Calu3 (cell line): ENCODE results near the gene CDKN1A. TPM values are rescaled to one million over a fixed set of nuclear protein-coding genes. Genes with fewer than 3 reads are reported as not detected.

Experiments
- BruUV-seq: library from RNA; stranded (reverse); fragments of 400-500 nt; replicated peaks from 2 replicates; lab custom pipeline; 2021; lab: Mats Ljungman, UMichigan
- CTCF ChIA-PET: fragments of 300-600 bp; sonication (Branson Sonifier 250); formaldehyde crosslinking; loops from one replicate; lab custom pipeline; 2022; ENCODE audit warnings: antibody characterized with exemption; lab: Charles Lee
- DNase-seq: peaks from one replicate; pipeline ENCODE4 v3.0.0; 2022
- H3K27ac Mint-ChIP-seq: one replicate; pipeline ENCODE4 v1.8.0; 2022; ENCODE audit warnings: mixed read lengths; ENCODE audit not compliant: unreplicated experiment
- H3K27me3 Mint-ChIP-seq: one replicate; pipeline ENCODE4 v1.8.0; 2022; ENCODE audit warnings: mixed read lengths; ENCODE audit not compliant: unreplicated experiment
- H3K36me3 Mint-ChIP-seq: one replicate; pipeline ENCODE4 v1.8.0; 2022; ENCODE audit warnings: mild to moderate bottlenecking, moderate library complexity, mixed read lengths; ENCODE audit not compliant: insufficient read depth, unreplicated experiment
- H3K4me1 Mint-ChIP-seq: one replicate; pipeline ENCODE4 v1.8.0; 2022; ENCODE audit warnings: mild to moderate bottlenecking, low read depth, mixed read lengths; ENCODE audit not compliant: unreplicated experiment
- H3K4me3 Mint-ChIP-seq: one replicate; pipeline ENCODE4 v1.8.0; 2022; ENCODE audit warnings: mild to moderate bottlenecking, low read depth, moderate library complexity, mixed read lengths; ENCODE audit not compliant: unreplicated experiment
- H3K9me3 Mint-ChIP-seq: one replicate; pipeline ENCODE4 v1.8.0; 2022; ENCODE audit warnings: low read depth, mixed read lengths; ENCODE audit not compliant: unreplicated experiment
- CTCF ChIP-seq: fragments of 200-600 bp; IDR thresholded peaks from one replicate; pipeline ENCODE4 v1.8.0; 2022; ENCODE audit warnings: antibody characterized with exemption; ENCODE audit not compliant: unreplicated experiment
- intact Hi-C: fragments of 100-400 bp; cut with micrococcal nuclease; formaldehyde crosslinking; loops from one replicate; pipeline ENCODE4 v1.10.0; 2022; ENCODE audit not compliant: unreplicated experiment
- total RNA-seq: library from RNA; stranded (reverse); gene quantifications from 2 replicates; pipeline ENCODE4 v1.2.3, GENCODE V29; 2022

CDKN1A gene
- total RNA-seq, 1 experiment from 2014 or later, result 33.7 TPM

GRCh38 chr6:36731622-36732310, 53.3 kb downstream of the CDKN1A start:
- Mint-ChIP-seq H3K36me3 (no peaks in the 10 kb centered on the region), H3K27ac (no peak overlapping the region), H3K4me3 (no peak overlapping the region), H3K27me3 (peaks cover 19% of the 10 kb centered on the region), H3K4me1 (peaks cover 8% of the 10 kb centered on the region), H3K9me3 (no peaks in the 10 kb centered on the region)
- CTCF ChIA-PET, result interaction anchor here (0.6 kb wide), 3 partner anchors 42 to 362 kb away, joined by 4 to 8 read pairs (median 6); no protein-coding TSS in a partner anchor
- TF ChIP-seq CTCF, result no peak
- no TSS peak for BruUV-seq
- DNase-seq, result no peak
- intact Hi-C loops, result no loop called here

- H3K27ac Mint-ChIP-seq, result no peak overlapping the region
- peaks cover 8% of the 10 kb centered on the region for H3K4me1 Mint-ChIP-seq
- no peaks in the 10 kb centered on the region for H3K9me3 Mint-ChIP-seq
- intact Hi-C loops, result no loop called here
- no peaks in the 10 kb centered on the region for H3K36me3 Mint-ChIP-seq
- no peak for DNase-seq
- TF ChIP-seq CTCF, result no peak
- CTCF ChIA-PET, result no interaction called here
- H3K4me3 Mint-ChIP-seq, result no peak overlapping the region
- peaks cover 19% of the 10 kb centered on the region for H3K27me3 Mint-ChIP-seq
- no TSS peak for BruUV-seq
Observed at GRCh38 chr6:36733300-36733699, 54.8 kb downstream of the CDKN1A start.

GRCh38 chr6:36734486-36735060, 56.1 kb downstream of the CDKN1A start:
- CTCF ChIA-PET, result interaction anchor here (0.5 kb wide), 1 partner anchor 28 kb away, joined by 3 read pairs; no protein-coding TSS in a partner anchor
- Mint-ChIP-seq H3K27me3 (peaks cover 19% of the 10 kb centered on the region), H3K4me1 (peaks cover 8% of the 10 kb centered on the region), H3K4me3 (no peak overlapping the region), H3K9me3 (no peaks in the 10 kb centered on the region), H3K36me3 (no peaks in the 10 kb centered on the region), H3K27ac (no peak overlapping the region)
- TF ChIP-seq CTCF, result no peak
- intact Hi-C loops, result no loop called here
- no peak for DNase-seq
- no TSS peak for BruUV-seq

GRCh38 chr6:36735110-36736071, 56.9 kb downstream of the CDKN1A start:
- Mint-ChIP-seq H3K4me3 (no peak overlapping the region), H3K27ac (no peak overlapping the region), H3K4me1 (peaks cover 15% of the 10 kb centered on the region), H3K27me3 (peaks cover 26% of the 10 kb centered on the region), H3K9me3 (no peaks in the 10 kb centered on the region), H3K36me3 (no peaks in the 10 kb centered on the region)
- no peak for DNase-seq
- BruUV-seq, result no TSS peak
- intact Hi-C loops, result no loop called here
- CTCF ChIA-PET, result interaction anchor here (0.5 kb wide), 2 partner anchors 29 to 47 kb away, joined by 3 to 5 read pairs; no protein-coding TSS in a partner anchor
- TF ChIP-seq CTCF, result no peak
